LNCaP clone FGC (cell line): ENCODE results near the gene BEST1.
"Not testable (repeated sequence)": the region's sequence is repeated elsewhere in the genome, so short reads cannot be mapped to it uniquely, and the experiment has no call there.

Experiments used
- DNase-seq: peaks from one replicate; pipeline ENCODE4 v3.0.0-alpha.2; 2011; ENCODE audit warnings: low read depth
- H3K4me3 ChIP-seq: 2 replicates; pipeline ENCODE4 v1.5.1; 2011; ENCODE audit warnings: mild to moderate bottlenecking, low read depth, low read length, control low read depth
- TF ChIP-seq, protein P1 (sequence below): IDR thresholded peaks from 2 replicates; pipeline ENCODE4 v1.5.1; 2012; ENCODE audit warnings: mild to moderate bottlenecking; ENCODE audit not compliant: control insufficient read depth, insufficient read depth; ENCODE audit errors: extremely low read depth

BEST1 gene

DNA sequence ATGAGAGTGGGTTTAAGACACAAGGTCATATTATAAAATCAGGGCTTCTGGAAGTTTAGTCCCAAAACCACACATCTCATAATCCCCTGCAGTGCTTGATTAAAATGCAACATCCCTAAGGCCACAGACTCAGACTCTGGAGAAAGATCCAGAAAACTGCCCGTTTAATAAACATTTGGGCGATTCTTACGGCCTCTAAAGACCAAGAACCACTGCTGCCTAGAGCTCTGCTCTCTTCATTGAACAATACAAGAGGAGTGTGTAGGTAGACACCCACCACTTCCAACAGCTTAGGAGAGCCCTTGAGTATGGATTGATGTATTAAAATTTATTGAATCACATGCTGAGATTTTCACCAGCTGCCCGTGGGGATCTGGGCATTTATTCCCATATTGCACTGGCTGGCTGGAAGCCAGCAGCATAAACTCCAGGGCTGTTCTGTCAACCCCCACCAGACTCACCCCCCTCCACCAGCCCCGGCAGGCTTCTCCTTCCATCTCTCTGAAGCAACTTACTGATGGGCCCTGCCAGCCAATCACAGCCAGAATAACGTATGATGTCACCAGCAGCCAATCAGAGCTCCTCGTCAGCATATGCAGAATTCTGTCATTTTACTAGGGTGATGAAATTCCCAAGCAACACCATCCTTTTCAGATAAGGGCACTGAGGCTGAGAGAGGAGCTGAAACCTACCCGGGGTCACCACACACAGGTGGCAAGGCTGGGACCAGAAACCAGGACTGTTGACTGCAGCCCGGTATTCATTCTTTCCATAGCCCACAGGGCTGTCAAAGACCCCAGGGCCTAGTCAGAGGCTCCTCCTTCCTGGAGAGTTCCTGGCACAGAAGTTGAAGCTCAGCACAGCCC is 749 bp upstream of the BEST1 start:
- TF ChIP-seq, protein P1, sequence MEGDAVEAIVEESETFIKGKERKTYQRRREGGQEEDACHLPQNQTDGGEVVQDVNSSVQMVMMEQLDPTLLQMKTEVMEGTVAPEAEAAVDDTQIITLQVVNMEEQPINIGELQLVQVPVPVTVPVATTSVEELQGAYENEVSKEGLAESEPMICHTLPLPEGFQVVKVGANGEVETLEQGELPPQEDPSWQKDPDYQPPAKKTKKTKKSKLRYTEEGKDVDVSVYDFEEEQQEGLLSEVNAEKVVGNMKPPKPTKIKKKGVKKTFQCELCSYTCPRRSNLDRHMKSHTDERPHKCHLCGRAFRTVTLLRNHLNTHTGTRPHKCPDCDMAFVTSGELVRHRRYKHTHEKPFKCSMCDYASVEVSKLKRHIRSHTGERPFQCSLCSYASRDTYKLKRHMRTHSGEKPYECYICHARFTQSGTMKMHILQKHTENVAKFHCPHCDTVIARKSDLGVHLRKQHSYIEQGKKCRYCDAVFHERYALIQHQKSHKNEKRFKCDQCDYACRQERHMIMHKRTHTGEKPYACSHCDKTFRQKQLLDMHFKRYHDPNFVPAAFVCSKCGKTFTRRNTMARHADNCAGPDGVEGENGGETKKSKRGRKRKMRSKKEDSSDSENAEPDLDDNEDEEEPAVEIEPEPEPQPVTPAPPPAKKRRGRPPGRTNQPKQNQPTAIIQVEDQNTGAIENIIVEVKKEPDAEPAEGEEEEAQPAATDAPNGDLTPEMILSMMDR, result no peak
- H3K4me3 ChIP-seq, result no peak overlapping the region
- DNase-seq, result peak; percentile 79

DNA sequence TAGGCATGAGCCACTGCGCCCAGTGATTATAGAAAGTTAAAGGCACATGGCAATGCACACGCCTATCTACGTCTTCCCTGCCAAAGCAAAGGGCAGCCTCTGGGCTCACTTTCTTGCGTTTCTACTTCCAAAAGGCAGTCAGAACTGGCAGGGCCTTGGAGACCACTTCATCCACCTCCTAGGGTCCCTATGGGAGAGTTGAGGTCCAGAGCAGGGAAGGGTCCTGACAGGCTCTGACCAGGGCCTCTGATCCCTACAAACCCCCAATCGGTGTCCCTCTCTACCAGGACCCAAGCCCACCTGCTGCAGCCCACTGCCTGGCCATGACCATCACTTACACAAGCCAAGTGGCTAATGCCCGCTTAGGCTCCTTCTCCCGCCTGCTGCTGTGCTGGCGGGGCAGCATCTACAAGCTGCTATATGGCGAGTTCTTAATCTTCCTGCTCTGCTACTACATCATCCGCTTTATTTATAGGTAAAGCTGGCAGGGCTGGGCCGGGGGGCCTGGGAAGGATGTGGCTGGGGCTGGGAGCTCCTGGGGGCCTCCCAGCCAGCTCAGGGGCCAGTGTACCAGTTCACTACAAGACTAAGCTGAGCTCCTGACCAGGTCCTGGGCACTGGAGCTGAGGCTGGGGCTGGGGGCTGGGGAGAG is 1.5 kb downstream of the BEST1 start:
- no peak for DNase-seq
- TF ChIP-seq, protein P1, result no peak
- no peak overlapping the region for H3K4me3 ChIP-seq

DNA sequence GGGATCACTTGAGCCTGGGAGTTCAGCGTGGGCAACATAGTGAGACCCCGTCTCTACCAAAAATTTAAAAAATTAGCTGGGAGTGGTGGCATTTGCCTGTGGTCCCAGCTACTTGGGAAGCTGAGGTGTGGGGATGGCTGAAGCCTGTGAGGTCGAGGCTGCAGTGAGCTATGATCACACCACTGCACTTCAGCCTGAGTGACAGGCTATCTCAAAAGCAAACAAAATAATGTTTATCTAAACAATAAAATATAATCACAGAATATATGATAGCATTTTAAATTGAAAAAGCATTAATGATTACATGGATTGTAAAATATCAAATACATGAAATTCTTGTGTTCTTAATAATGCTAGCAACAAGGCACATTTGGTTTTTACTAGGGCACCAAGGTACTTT is 2.7 kb downstream of the BEST1 start:
- TF ChIP-seq, protein P1, result no peak
- no peak overlapping the region for H3K4me3 ChIP-seq
- no peak for DNase-seq

DNA sequence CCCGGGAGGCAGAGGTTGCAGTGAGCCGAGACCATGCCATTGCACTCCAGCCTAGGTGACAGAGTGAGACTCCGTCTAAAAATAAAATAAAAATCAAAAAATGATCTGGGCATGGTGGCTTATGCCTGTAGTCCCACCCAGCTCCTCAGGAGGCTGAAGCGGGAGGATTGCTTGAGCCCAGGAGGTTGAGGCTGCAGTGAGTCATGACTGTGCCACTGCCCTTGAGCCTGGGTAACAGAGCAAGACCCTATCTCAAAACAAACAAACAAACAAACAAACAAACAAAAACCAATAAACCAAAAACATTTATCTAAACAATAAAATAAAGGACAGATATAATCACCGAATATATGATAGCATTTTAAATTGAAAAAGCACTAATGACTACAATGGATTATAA is 3.5 kb downstream of the BEST1 start:
- H3K4me3 ChIP-seq, DNase-seq: not testable (repeated sequence)

DNA sequence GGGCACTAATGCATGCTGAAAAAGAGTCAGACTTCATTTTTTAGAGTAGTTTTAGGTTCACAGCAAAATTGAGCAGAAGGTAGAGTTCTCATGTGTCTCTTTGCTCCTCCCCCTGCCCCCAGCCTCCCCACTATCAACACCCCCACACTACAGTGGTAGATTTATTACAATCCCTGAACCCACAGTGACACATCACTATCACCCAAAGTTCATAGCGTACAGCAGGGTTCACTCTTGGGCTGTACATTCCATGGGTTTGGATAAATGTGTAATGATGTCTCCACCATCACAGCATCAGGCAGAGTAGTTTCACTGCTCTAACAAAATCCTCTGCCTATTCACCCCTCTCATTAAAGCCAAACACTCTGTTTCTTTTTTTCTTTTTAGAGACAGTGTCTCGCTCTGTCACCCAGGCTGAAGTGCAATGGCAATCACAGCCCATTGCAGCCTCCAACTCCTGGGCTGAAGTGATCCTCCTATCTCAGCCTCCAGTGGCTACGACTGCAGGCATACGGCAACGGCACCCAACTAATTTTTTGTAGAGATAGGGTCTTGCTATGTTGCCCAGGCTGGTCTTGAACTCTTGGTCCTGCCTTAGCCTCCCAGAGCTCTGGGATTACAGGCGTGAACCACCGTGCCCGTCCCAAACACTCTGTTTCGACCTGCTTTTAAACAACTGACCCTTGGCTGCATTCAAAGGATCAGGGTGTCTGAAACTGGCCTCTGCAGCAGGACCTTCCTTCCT is 4.1 kb downstream of the BEST1 start:
- no peak overlapping the region for H3K4me3 ChIP-seq
- DNase-seq, result no peak
- TF ChIP-seq, protein P1, result no peak

DNA sequence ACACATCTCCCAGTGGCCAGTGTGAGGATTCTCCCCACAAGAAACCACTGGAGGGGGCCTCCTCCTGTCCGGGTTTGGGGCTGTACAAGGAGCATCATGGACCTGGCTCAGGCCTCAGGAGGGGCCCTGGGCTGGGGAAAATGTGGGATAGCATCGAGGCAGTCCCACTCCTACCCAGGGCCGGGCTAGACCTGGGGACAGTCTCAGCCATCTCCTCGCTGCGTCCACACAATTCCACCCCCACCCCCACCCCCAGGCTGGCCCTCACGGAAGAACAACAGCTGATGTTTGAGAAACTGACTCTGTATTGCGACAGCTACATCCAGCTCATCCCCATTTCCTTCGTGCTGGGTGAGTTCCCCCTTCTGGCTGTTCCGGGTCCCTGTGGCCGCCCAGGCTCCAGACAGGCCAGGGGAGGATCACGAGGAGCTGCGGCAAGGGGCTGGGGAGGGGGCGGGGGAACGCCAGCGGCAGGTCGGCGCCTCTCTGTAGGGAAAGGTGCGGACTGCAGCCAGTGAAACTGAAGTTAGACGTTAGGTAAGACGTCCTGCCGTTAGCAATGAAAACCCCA is 4.8 kb downstream of the BEST1 start:
- H3K4me3 ChIP-seq, result no peak overlapping the region
- TF ChIP-seq, protein P1, result no peak

DNA sequence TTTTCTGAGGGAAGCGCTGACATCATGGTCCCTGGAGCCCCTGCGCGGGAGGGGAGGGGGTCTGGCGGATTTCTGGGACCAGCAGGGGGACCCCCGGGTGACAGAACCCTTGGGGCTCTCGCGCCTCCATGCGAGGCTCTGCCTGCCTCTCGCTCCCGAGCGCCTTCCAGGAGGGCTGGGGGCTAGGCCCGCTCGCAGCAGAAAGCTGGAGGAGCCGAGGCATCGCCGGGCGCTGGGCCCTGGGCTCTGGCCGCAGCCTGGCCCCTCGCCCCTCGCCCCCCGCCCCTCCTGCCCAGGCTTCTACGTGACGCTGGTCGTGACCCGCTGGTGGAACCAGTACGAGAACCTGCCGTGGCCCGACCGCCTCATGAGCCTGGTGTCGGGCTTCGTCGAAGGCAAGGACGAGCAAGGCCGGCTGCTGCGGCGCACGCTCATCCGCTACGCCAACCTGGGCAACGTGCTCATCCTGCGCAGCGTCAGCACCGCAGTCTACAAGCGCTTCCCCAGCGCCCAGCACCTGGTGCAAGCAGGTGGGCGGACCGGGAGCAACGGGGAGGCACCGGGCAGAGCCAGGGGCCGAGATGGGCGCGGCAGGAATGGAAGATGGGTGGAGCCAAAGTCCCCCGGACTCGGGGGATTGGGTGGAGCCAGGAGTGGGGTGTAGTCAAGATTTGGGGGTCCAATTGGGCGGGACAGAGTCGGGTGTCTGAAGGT is 5.4 kb downstream of the BEST1 start:
- H3K4me3 ChIP-seq, result no peak overlapping the region
- no peak for DNase-seq
- TF ChIP-seq, protein P1, result no peak

More for the DNA sequence above, 4.8 kb downstream of the BEST1 start:
- no peak for DNase-seq
